Measurements from ENCODE around the gene HOXA13. TPM values are rescaled to one million over a fixed set of nuclear protein-coding genes. Genes with fewer than 3 reads are reported as not detected.

HOXA13 gene
- total RNA-seq, 1 experiment from 2014 or later = 7.4 TPM

GRCh38 chr7:27207348-27207985, 7.6 kb upstream of the HOXA13 start:
- DNase-seq (ENCODE audit: low spot score) = no peak

- no peak for DNase-seq (ENCODE audit: low spot score)
Observed at GRCh38 chr7:27205325-27206280, 5.7 kb upstream of the HOXA13 start.

- DNase-seq (ENCODE audit: low spot score) = no peak
Observed at GRCh38 chr7:27204851-27205322, 5.0 kb upstream of the HOXA13 start.

GRCh38 chr7:27203964-27204594, 4.2 kb upstream of the HOXA13 start:
- no peak for DNase-seq (ENCODE audit: low spot score)

GRCh38 chr7:27203365-27203953, 3.6 kb upstream of the HOXA13 start:
- DNase-seq (ENCODE audit: low spot score) = no peak

GRCh38 chr7:27202862-27203134, 2.9 kb upstream of the HOXA13 start:
- DNase-seq (ENCODE audit: low spot score) = no peak

- DNase-seq (ENCODE audit: low spot score) = no peak
Observed at GRCh38 chr7:27202018-27202861, 2.3 kb upstream of the HOXA13 start.

GRCh38 chr7:27201580-27202017, 1.7 kb upstream of the HOXA13 start:
- no peak for DNase-seq (ENCODE audit: low spot score)

- peak; percentile 44 for DNase-seq (ENCODE audit: low spot score)
Observed at GRCh38 chr7:27200761-27201579, 1.1 kb upstream of the HOXA13 start.

- DNase-seq (ENCODE audit: low spot score) = no peak
Observed at GRCh38 chr7:27198871-27199801, 755 bp downstream of the HOXA13 start.

GRCh38 chr7:27198138-27198841, 1.6 kb downstream of the HOXA13 start:
- DNase-seq (ENCODE audit: low spot score) = no peak

- no peak for DNase-seq (ENCODE audit: low spot score)
Observed at GRCh38 chr7:27197137-27198042, 2.5 kb downstream of the HOXA13 start.

- DNase-seq (ENCODE audit: low spot score) = peak; percentile 84
Observed at GRCh38 chr7:27196287-27196767, 3.6 kb downstream of the HOXA13 start.

GRCh38 chr7:27194686-27195379, 5.1 kb downstream of the HOXA13 start:
- no peak for DNase-seq (ENCODE audit: low spot score)

GRCh38 chr7:27194002-27194352, 5.9 kb downstream of the HOXA13 start:
- DNase-seq (ENCODE audit: low spot score) = no peak

GRCh38 chr7:27193335-27194001, 6.4 kb downstream of the HOXA13 start:
- no peak for DNase-seq (ENCODE audit: low spot score)

Data from H4 (cell line).